HG03575 (cell line): ENCODE data around the gene NAA15.
"Not testable (repeated sequence)": the region's sequence is repeated elsewhere in the genome, so short reads cannot be mapped to it uniquely, and the experiment has no call there.

ENCODE experiments used
- ATAC-seq: cut with Tn5 transposase; IDR thresholded peaks from one replicate; pipeline ENCODE4 v1.9.1; 2021; ENCODE audit not compliant: unreplicated experiment, insufficient number of reproducible peaks, low FRiP score; ENCODE audit errors: extremely low read depth

NAA15 gene

GRCh38 chr4:139329665-139330200, 28.4 kb downstream of the NAA15 start:
- no peak for ATAC-seq

DNA sequence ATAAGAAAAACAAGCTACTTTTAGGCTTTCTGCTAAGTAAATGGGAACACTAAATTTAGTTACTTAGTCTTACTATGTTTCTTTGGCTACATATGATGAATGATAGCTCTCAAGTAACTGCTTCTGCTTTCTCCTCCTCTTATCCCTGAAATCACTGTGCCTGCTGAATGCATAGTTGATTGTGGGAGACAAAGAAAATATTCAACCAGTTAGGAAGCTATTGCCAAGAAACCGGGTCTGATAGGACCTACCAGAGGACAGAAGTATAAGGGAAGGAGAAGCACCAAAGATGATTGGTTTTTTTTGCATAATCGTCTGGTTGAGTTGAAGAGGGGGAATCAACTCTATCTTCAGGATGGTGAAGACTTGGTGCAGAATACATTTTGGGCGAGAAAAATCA, 29.0 kb downstream of the NAA15 start:
- no peak for ATAC-seq

- ATAC-seq = no peak
Observed at GRCh38 chr4:139331185-139331584, 29.9 kb downstream of the NAA15 start.

DNA sequence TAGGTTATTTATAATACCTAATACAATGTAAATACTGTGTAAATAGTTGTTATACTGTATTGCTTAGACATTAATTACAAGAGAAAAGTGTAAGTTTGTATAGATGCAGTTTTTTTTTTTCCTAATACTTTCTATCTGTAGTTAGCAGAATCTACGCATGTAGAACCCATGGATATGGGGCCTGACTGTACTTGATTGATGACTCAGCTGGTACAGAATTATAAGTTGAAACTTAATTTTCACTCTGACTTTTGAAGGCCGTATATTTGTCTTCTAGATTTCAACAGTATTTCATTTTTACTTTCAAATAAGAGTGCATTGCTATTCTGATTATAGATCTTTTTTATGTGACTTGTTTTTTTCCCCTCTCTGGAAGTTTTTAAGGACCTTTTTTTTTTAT, 31.7 kb downstream of the NAA15 start:
- no peak for ATAC-seq

GRCh38 chr4:139337612-139338011, 36.3 kb downstream of the NAA15 start:
- ATAC-seq = no peak

DNA sequence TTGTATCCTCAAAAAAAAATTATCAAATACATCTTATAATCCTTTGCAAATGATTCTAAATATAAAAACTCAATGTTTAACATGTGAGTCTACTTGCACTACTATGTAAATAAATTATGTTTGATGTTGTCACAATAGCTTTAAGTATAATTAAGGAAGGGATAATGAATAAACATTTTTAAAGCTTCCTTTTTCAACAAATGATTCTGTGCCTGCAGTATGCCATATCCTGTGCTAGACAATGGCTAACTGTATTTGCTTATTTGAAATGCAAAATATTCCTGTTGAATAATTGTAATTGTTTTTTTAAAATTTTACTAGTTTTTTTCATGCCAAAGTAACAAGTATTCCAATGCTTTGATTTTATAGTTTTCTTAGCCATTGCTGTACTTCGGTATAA, 60.0 kb downstream of the NAA15 start:
- no peak for ATAC-seq

- ATAC-seq = no peak
Observed at GRCh38 chr4:139367421-139368090, 66.3 kb downstream of the NAA15 start.

- ATAC-seq = no peak
Observed at GRCh38 chr4:139368998-139369397, 67.7 kb downstream of the NAA15 start.

DNA sequence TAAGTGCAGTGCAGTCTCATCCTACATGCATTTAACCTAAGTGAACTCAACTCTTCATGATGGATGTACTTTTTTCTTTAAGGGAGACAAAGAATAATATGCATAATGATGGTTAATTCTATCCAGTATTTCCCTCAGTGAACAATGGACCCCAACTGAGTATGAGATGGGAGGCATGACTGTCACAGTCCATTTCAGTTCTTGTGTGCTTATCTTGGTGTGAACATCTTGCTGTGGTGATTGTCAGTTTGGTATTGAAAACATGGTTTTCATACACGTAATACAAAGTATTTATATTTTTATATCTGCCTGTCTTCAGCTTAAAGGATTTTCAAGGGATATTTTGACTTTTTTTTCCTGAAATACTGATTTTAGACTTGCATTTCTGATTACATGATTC, 72.9 kb downstream of the NAA15 start:
- no peak for ATAC-seq

DNA sequence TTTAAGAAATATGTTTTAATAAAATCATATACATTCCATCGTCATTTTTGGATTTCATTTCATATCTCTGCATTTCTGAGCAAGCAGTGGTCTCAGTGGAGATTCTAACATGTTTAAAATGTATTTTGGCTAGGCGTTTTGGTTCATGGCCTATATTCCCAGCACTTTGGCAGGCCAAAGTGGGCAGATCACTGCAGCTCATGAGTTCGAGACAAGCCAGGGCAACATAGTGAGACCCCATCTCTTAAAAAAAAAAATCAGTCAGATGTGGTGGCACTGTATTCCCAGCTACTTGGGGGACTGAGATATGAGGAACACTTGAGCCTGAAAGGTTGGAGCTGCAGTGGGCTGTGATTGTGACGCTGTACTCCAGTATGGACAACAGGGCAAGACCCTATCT, 85.1 kb downstream of the NAA15 start:
- ATAC-seq = no peak

DNA sequence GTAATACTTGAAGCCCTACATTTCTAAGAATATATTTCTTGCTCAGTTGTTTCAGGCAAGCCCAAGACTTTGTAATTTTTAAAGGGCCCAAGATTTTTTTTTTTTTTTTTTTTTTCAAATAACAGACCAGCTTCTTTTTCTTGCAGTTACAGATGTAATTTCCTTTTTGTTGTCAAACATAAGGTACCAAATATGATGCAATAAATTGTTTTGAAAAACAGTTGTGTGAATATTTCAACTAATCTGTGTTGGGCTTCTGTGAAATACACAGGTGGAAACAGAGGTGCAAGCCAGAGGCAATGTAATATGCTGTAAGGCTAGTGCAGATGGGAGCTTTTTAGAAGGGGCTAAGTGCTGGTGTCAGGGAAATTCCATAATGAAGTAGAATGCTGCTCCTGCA, 87.8 kb downstream of the NAA15 start:
- no peak for ATAC-seq

- ATAC-seq = no peak
Observed at GRCh38 chr4:139389991-139390390, 88.7 kb downstream of the NAA15 start.

DNA sequence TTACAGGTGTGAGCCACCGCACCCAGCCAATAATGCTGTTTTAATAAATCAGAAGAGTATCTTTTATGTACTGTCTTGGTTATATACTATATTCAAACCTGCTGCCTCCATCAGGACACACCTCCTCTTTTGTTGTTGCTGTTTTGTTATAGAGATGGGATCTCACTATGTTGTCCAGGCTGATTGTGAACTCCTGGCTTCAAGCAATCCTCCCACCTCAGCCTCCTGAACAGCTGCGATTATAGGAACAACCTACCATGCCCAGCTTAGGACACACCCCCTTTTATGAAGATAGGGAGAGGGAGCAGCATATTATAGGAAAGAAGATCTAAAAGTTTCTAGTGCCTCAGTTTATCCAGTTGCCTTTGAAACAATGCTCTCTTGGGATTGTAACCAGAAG, 90.4 kb downstream of the NAA15 start:
- ATAC-seq = no peak

DNA sequence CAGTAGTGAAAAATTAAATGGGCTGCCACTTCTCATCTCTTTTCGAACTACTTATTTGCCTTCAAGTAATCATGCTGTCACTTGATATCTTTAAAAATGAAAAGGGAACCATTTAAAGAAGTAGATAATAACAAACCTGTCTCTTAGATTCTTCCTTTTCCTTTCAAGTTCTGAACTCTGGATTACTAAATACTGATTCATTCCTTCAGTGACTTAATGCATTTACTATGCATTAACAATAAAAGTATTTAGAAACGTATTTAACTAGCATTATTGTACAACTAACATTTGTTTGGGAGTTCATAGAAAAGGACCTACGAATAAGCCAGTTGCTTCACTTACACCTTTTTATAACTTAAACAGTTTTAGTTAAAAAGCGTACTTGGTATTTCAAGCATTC, 91.5 kb downstream of the NAA15 start:
- ATAC-seq = no peak

- no peak for ATAC-seq
Observed at GRCh38 chr4:139401368-139401767, 100.1 kb downstream of the NAA15 start.

GRCh38 chr4:139402436-139402835, 101.1 kb downstream of the NAA15 start:
- no peak for ATAC-seq

- ATAC-seq = no peak
Observed at GRCh38 chr4:139403462-139403861, 102.2 kb downstream of the NAA15 start.

DNA sequence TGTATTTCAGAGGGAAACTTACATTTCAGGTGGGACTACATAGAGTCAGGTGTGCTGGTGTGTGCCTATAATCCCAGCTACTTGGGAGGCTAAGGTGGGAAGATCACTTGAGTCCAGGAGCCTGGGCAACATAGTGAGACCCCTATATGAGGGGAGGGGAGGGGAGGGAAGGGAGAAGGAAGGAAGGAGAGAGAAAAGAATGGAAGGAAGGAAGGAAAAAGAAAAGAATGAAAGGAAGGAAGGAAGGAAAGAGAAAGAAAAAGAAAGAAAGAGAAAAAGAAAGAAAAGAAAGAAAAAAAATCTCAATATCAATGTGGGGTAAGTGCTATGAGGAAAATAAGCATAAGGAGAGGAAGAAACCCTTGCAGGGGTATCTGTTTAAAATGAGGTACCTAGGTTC, 109.0 kb downstream of the NAA15 start:
- no peak for ATAC-seq

DNA sequence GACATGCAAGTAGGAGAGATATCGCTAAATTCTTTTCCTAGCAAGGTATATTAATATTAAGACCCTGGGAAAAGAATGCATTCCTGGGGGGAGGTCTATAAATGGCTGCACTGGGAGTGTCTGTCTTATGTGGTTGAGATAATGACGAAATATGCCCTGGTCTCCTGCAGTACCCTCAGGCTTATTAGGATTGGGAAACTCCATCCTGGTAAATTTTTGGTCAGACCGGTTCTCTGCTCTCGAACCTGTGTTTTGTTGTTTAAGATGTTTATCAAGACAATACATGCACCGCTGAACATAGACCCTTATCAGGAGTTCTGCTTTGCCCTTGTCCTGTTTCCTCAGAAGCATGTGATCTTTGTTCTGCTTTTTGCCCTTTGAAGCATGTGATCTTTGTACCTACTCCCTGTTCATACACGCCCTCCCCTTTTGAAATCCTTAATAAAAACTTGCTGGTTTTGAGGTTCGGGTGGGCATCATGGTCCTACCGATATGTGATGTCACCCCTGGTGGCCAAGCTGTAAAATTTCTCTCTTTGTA, 113.4 kb downstream of the NAA15 start:
- ATAC-seq = not testable (repeated sequence)

DNA sequence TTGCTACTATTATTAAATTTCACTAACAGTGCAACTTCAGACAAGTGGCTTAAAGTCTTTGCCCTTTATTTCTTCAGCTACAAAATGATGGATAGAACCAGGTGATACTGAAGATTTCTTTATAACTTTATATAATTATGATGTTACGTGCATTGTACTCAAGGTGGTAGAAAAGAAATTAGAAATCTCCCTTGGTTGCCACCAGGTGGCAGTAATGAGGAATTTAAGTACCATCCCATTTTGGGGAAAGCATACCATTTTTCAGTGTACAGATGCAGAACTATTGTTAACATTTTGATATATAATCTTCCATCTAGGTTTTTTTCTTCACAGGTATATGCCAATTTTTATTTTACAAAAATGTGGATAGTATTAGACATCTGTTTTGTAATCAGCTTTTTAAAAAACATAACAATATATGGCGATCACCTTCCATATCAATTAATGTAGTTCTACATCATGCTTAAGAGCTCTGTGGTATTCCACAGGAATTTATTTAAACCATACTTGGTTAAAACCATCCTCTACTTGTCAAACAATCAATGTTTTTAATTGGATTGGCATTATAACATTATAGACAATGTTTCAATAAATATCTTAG, 114.9 kb downstream of the NAA15 start:
- ATAC-seq = no peak
